Calu3 (cell line): Measurements from ENCODE around the gene SEPTIN3. TPM values are rescaled to one million over a fixed set of nuclear protein-coding genes. Genes with fewer than 3 reads are reported as not detected.

Experiments
- BruUV-seq: library from RNA; stranded (reverse); fragments of 400-500 nt; replicated peaks from 2 replicates; lab custom pipeline; 2021; lab: Mats Ljungman, UMichigan
- CTCF ChIA-PET: fragments of 300-600 bp; sonication (Branson Sonifier 250); formaldehyde crosslinking; loops from one replicate; lab custom pipeline; 2022; ENCODE audit warnings: antibody characterized with exemption; lab: Charles Lee
- DNase-seq: peaks from one replicate; pipeline ENCODE4 v3.0.0; 2022
- H3K27ac Mint-ChIP-seq: one replicate; pipeline ENCODE4 v1.8.0; 2022; ENCODE audit warnings: mixed read lengths; ENCODE audit not compliant: unreplicated experiment
- H3K27me3 Mint-ChIP-seq: one replicate; pipeline ENCODE4 v1.8.0; 2022; ENCODE audit warnings: mixed read lengths; ENCODE audit not compliant: unreplicated experiment
- H3K36me3 Mint-ChIP-seq: one replicate; pipeline ENCODE4 v1.8.0; 2022; ENCODE audit warnings: mild to moderate bottlenecking, moderate library complexity, mixed read lengths; ENCODE audit not compliant: insufficient read depth, unreplicated experiment
- H3K4me1 Mint-ChIP-seq: one replicate; pipeline ENCODE4 v1.8.0; 2022; ENCODE audit warnings: mild to moderate bottlenecking, low read depth, mixed read lengths; ENCODE audit not compliant: unreplicated experiment
- H3K4me3 Mint-ChIP-seq: one replicate; pipeline ENCODE4 v1.8.0; 2022; ENCODE audit warnings: mild to moderate bottlenecking, low read depth, moderate library complexity, mixed read lengths; ENCODE audit not compliant: unreplicated experiment
- H3K9me3 Mint-ChIP-seq: one replicate; pipeline ENCODE4 v1.8.0; 2022; ENCODE audit warnings: low read depth, mixed read lengths; ENCODE audit not compliant: unreplicated experiment
- CTCF ChIP-seq: fragments of 200-600 bp; IDR thresholded peaks from one replicate; pipeline ENCODE4 v1.8.0; 2022; ENCODE audit warnings: antibody characterized with exemption; ENCODE audit not compliant: unreplicated experiment
- intact Hi-C: fragments of 100-400 bp; cut with micrococcal nuclease; formaldehyde crosslinking; loops from one replicate; pipeline ENCODE4 v1.10.0; 2022; ENCODE audit not compliant: unreplicated experiment
- total RNA-seq: library from RNA; stranded (reverse); gene quantifications from 2 replicates; pipeline ENCODE4 v1.2.3, GENCODE V29; 2022

Gene SEPTIN3
- total RNA-seq, 1 experiment from 2014 or later = 3.4 TPM

- intact Hi-C loops = loop anchor here (5.0 kb wide), 2 partner anchors 104 to 469 kb away; partner anchors contain the start of genes NAGA and PHETA2
- DNase-seq = no peak
- CTCF ChIA-PET = no interaction called here
Observed at GRCh38 chr22:41968601-41969000, 642 bp upstream of the SEPTIN3 start.

GRCh38 chr22:41970601-41971000, 1.4 kb downstream of the SEPTIN3 start:
- intact Hi-C loops = no loop called here
- TF ChIP-seq CTCF = no peak
- H3K4me1 Mint-ChIP-seq = peaks cover 4% of the 10 kb centered on the region
- H3K36me3 Mint-ChIP-seq = no peaks in the 10 kb centered on the region
- H3K4me3 Mint-ChIP-seq = no peak overlapping the region
- DNase-seq = no peak
- CTCF ChIA-PET = interaction anchor here (1.1 kb wide), 1 partner anchor 72 kb away, joined by 3 read pairs; no protein-coding TSS in a partner anchor
- no peaks in the 10 kb centered on the region for H3K9me3 Mint-ChIP-seq
- no peak overlapping the region for H3K27ac Mint-ChIP-seq
- H3K27me3 Mint-ChIP-seq = peaks cover 53% of the 10 kb centered on the region
- no TSS peak for BruUV-seq

More at GRCh38 chr22:41968601-41969000, 642 bp upstream of the SEPTIN3 start:
- Mint-ChIP-seq H3K27me3 (peaks cover 43% of the 10 kb centered on the region), H3K27ac (no peak overlapping the region), H3K36me3 (no peaks in the 10 kb centered on the region), H3K4me1 (peaks cover 6% of the 10 kb centered on the region), H3K9me3 (no peaks in the 10 kb centered on the region), H3K4me3 (no peak overlapping the region)
- TF ChIP-seq CTCF = no peak
- no TSS peak for BruUV-seq

GRCh38 chr22:41971431-41971830, 2.2 kb downstream of the SEPTIN3 start:
- no peak for TF ChIP-seq CTCF
- BruUV-seq = no TSS peak
- Mint-ChIP-seq H3K36me3 (peaks cover 8% of the 10 kb centered on the region), H3K27ac (no peak overlapping the region), H3K27me3 (peaks cover 61% of the 10 kb centered on the region), H3K4me3 (no peak overlapping the region), H3K4me1 (peaks cover 11% of the 10 kb centered on the region), H3K9me3 (no peaks in the 10 kb centered on the region)
- CTCF ChIA-PET = no interaction called here
- intact Hi-C loops = no loop called here
- no peak for DNase-seq

DNA sequence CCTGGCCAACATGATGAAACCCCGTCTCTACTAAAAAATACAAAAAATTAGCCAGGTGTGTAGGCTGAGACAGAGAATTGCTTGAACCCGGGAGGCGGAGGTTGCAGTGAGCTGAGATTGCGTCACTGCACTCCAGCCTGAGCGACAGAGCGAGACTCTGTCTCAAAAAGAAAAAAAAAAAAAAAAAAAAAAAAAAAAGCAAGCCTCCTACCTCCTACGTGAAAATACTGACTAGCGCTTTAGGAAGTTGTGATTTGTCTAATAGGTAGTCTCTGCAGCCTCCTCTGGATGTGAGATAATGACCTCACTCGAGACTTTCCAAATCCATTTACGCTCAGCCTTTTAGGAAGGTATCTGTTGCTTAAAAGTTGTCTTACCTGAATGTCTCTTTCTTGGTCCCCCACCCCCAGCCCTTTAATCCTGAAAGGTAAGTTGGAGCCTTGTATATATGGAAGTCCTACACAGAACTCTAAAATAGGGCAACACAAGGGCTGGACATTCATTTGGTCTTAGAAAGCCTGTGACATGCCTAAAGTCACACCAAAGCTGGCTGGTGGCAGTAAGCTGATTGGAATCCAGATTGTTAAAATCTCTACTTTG, 5.5 kb downstream of the SEPTIN3 start:
- intact Hi-C loops = no loop called here
- no TSS peak for BruUV-seq
- Mint-ChIP-seq H3K9me3 (no peaks in the 10 kb centered on the region), H3K4me1 (peaks cover 11% of the 10 kb centered on the region), H3K27me3 (peaks cover 87% of the 10 kb centered on the region), H3K27ac (no peak overlapping the region), H3K36me3 (peaks cover 9% of the 10 kb centered on the region), H3K4me3 (no peak overlapping the region)
- CTCF ChIA-PET = no interaction called here
- no peak for DNase-seq
- no peak for TF ChIP-seq CTCF
